GM19193 (cell line): ENCODE data around the gene CHGA.

Experiments used
- POLR2A ChIP-seq: IDR thresholded peaks from 4 replicates; pipeline ENCODE4 v1.6.1; 2011; ENCODE audit not compliant: insufficient read depth, insufficient read length; ENCODE audit errors: extremely low read depth

CHGA gene

GRCh38 chr14:92922883-92923743, at the start of gene CHGA:
Gene CHGA (plus strand): TSS chr14:92923150. CDS start chr14:92923360, 210 bp downstream.
- TF ChIP-seq POLR2A = no peak

- TF ChIP-seq POLR2A = no peak
Observed at GRCh38 chr14:92874962-92875661, 47.8 kb upstream of the CHGA start.

GRCh38 chr14:92877757-92878431, 45.1 kb upstream of the CHGA start:
- TF ChIP-seq POLR2A = no peak

- TF ChIP-seq POLR2A = no peak
Observed at GRCh38 chr14:92880351-92880750, 42.6 kb upstream of the CHGA start.

GRCh38 chr14:92880851-92881250, 42.1 kb upstream of the CHGA start:
- TF ChIP-seq POLR2A = no peak

GRCh38 chr14:92883066-92883465, 39.9 kb upstream of the CHGA start:
- TF ChIP-seq POLR2A = no peak

- no peak for TF ChIP-seq POLR2A
Observed at GRCh38 chr14:92884410-92884809, 38.5 kb upstream of the CHGA start.

GRCh38 chr14:92885279-92886061, 37.5 kb upstream of the CHGA start:
- TF ChIP-seq POLR2A = no peak

- no peak for TF ChIP-seq POLR2A
Observed at GRCh38 chr14:92886337-92886736, 36.6 kb upstream of the CHGA start.

GRCh38 chr14:92887157-92887556, 35.8 kb upstream of the CHGA start:
- no peak for TF ChIP-seq POLR2A

GRCh38 chr14:92888896-92889295, 34.1 kb upstream of the CHGA start:
- TF ChIP-seq POLR2A = no peak

GRCh38 chr14:92890830-92891588, 31.9 kb upstream of the CHGA start:
- TF ChIP-seq POLR2A = no peak

GRCh38 chr14:92892589-92892988, 30.4 kb upstream of the CHGA start:
- no peak for TF ChIP-seq POLR2A

- TF ChIP-seq POLR2A = no peak
Observed at GRCh38 chr14:92895352-92895878, 27.5 kb upstream of the CHGA start.
